ENCODE measurements around the gene NCKAP5.
"Not testable (repeated sequence)": the region's sequence is repeated elsewhere in the genome, so short reads cannot be mapped to it uniquely, and the experiment has no call there.

Gene NCKAP5

DNA sequence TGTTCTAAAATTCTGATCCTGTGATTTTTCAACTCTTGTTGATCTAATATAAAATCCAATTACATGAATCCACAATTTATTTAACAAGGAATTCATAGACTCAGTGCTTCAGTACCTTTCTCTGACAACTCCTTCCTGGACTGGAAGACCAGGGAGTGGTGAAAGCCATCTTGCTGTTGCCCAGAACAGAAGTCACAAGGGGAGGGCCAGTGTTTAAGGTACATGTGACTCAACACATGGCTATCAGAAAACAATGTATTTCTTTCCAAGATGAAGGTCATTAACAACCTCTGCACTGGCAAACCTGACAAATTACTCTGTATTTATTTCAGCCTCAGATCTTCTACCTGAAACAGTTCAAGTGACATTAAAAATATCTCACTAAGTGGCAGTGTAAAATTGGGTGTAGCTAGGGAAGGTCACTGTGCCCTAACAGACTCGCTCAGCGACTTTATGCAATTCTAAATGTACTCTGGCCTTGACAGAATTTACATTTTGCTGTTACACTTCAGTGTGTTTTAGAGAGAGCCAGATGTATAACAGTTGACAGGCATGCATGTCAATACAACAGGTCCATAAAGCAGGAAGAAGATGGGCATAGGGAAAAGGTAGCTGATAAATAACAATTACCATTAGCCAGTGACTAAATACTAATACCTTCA, 75.4 kb downstream of the NCKAP5 start:
- DNase-seq, result no peak

DNA sequence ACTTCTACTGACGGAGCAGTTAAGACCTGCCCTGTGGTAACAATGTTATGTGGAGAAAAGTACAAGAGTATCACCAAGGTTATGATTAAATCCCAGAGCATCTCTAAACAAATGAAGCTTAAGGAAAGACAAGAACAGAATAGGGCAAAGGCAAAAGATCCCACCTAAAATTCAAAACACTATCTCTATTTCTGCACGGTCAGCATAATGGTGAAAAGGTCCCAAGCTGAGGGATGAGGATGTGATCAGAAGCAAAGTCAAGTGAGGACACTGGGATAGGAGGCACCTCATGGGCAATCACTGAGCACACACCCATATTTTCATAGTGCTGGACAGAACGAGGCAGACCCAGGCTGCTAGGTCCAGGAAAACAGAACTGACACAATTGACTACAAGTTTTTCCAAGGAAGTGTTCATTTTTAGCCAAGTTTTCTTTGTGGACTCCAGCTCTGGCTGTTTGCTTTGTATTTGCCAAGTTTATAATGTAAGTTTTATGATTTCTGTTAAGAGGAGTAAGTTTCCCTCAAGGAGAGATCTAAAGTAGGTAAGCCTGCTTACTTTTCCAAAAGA, 77.8 kb downstream of the NCKAP5 start:
- DNase-seq, result no peak

DNA sequence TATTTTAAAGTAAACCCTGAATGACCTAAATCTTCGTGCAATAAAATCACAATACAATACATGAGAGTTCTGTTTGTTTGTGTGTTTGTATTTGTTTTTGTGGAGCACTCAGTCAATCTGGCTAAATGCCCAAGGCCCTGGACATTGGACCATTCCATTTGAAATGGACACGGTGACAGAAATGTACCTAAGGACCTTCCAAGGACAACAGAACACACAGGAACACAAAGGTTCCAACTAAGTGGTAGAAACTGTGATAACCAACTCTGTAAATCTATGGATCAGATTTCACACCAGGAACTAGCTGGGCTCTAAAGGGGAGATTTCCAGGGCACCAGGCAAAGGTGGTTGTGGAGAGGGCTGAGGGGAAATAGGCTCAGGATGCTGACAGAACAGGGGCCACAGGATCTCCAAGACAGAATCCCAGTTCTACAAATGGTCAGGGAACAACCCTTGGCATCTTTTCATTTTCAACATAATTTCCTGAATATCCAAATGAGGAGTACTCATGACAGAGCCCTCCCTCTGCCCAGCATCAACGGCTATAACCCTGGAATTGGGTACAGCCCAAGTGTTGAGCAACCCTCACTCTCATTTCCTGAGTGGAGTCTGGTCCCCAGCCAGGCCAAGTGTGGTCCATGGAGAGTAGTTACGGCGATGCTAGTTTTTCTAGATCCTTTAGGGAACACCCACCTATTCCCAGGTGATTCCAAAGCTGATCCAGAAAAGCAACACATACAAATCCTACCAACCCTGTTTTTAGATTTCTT, 78.4 kb downstream of the NCKAP5 start:
- no peak for DNase-seq

DNA sequence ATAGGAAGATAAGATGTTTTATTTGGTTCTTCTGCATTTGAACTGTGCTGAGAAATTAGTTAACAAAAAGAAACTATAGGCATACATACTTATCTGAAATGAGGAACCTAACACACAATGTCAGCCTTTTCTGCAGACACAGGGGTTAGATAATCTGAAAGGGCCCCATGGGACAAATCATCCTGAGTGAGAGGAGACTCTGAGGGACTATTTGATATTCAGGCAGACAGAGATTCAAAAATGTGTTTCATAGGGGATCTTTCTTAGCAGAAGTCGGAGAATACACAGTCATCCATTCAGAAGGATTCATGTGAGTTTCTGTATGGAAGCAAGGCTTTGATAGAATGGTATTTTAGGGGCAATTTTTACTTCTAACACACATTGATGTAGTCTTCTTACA, 79.1 kb downstream of the NCKAP5 start:
- DNase-seq, result no peak

DNA sequence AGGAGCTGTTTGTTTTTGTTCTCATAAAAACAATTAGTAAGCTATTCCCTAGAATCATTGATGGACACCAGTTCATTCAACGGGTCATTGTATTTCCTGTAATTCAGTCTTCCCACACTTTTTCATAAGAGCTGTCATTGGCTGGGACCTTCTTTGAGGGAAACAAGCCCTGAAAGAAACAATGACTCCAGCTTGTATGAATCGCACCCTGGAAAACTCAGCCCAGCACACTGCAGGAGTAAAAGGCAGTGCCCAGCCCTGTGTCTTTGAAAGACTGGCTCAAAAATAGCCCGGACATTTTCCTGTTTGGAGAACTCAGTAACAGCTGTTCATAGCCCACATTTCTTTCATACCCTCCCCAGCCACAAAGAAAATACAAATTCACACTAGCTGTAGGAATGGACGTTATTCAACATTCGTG, 81.5 kb downstream of the NCKAP5 start:
- DNase-seq, result no peak

DNA sequence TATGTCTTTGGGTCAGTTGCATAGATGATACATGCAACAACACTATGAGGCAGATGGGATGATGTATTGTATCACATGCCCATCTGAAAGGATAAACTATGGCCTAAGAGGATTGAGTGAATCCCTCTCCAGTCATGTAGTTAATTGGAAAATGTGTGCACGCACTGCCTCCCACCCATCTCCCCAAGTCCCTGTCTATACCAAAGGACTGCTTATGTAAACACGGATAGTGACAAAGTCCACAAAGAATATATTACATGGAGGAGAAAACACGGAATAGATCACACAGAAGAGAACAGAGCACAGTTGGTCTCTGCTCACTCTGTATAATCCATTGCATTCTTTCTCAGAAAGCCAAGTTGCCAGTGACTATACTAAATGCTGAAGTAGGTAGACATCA, 82.4 kb downstream of the NCKAP5 start:
- DNase-seq, result no peak

DNA sequence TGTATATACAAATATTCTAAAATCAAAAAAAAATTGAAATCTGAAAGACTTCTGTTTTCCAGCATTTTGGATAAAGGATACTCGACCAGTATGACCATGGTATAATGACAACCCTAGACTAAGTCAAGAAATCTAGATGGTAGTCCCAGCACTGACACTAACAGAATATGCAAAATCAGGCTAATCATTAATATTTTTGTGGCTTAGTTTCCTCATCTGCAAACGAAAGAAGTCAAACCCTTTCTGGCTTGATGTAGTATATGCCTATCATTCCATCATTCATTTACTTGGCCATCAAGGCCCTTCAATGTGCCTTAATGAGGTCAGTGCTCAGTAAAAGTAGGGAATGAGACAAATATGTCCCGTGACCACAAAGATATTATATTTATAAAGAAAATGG, 83.5 kb downstream of the NCKAP5 start:
- no peak for DNase-seq

DNA sequence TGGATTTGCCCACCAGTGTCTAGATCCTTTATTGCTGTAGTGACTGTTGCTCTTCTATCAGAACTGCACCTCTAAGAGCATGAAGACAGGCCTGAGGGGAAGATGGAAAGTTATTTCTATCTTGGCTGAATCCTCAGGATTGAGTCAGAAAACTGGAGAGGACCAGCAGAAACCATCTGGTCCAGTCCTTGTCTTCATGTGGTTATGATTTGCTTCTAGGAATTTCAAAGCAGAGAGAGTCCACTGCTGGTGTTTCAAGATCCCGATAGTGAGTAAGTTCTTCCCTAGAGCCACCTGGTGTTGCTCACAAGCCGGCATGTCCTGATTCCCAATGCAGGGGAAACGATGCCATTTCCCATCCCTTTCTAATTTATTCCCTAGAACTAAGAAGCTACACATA, 84.2 kb downstream of the NCKAP5 start:
- no peak for DNase-seq

DNA sequence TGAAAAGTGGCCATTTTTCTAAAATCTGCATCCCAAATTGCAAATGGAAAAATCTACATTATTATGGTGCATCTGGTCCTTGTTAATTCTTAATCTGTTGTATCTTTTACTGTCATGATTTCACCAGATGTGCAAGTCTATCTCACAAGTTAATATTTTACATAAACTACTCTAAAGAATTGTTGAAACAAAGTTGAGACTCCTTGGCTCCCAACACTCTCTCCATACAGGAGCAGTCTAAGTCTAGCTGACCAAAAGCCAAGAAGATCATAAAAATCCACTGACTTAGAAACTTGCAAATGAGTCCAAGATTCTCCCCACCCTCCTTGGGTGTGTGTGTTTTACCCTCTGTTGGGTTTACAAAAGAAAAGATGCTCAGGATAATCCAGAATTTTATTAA, 85.1 kb downstream of the NCKAP5 start:
- no peak for DNase-seq

DNA sequence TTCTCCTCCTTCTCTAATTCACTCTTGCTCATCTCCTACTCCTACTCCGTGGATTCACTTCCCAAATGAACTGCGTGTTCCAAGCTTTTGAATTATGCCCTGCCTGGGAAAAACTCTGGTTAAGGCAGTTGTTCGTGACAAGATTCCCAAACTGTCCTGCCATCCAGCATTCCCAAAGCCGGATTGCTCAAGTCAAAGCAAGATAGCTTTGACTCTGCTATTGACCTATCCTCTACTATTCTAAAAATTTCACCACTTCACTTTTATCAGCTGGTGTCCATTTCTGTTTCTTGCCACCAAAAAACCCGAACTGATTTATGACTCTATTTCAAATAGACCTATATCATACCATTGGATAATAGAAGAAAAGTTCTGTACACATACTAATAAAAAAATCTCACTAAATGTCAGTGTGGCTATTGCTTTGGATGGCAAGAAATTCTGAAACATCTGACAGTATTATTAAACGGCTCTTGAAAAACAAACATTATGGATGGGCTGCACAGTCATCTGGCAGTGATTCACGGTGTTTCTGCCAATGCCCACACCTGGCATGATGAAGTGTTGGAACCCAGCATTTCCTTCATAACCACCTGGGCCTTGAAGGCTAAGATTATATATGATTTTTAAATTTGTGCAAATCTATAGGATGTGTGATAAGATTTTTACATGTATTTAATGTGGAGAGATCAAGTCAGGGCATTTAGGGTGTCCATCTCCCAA, 87.4 kb downstream of the NCKAP5 start:
- no peak for DNase-seq

DNA sequence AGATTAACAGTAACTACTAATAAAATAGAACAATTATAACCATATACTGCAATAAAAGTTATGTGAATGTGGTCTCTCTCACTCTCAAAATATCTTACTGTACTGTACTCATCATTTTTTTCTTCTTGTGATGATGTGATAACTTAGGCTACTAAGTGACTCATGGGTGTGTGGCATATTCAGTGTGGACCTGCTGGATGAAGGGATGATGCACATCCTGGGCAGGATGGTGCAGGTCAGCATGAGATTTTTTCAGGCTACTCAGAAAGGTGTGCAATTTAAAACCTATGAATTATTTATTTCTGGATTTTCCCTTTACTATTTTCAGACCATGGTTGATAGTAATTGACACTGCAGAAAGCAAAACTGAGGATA, 90.7 kb downstream of the NCKAP5 start:
- no peak for DNase-seq

DNA sequence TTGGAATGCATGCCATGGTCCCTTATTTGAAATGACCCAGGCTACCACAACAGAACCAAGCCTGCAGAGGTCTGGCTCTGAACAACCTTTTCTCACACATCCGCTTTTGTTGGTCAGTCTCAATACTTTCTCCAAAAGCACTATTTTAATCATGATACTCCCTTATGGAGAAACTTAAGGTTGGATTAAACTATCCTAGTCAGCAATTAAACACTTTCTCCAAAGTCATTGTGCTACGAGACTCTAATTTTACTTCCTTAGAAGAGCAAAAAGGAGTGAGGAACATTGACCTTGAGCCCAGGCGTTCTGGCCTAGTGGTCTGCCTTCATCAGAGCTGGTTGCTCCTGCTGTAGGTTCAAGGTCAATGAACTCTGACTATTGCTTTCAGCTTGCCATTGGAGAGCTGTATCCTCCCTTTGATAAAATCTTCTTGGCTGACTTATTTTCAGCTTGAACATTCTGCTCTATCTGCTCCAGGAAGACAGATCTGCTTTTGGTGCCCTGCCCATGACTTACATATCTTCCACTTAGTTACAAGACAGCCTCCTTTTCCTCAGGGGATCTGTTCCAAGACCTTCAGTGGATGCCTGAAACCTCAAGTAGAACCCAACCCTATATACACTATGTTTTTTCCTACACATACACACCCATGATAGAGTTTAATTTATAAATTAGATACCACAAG, 91.2 kb downstream of the NCKAP5 start:
- no peak for DNase-seq

DNA sequence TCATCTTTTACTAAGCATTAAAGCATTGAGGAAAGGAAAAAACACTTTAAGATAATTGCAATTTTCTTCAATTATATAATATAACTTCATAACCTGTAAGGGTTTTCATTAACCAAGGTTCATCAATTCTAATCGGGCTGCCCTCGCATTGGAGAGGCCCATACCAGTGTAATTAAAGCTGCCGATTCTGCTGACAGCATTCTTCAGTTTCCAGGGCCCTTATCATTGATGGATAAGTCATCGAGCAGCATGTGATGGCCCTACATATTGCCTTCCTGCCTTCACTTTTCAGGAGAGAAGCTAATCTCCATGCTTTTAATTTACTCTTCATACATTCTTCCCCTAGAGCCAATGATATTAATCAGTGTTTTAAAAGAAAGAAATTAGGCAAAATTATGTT, 92.0 kb downstream of the NCKAP5 start:
- DNase-seq, result no peak

DNA sequence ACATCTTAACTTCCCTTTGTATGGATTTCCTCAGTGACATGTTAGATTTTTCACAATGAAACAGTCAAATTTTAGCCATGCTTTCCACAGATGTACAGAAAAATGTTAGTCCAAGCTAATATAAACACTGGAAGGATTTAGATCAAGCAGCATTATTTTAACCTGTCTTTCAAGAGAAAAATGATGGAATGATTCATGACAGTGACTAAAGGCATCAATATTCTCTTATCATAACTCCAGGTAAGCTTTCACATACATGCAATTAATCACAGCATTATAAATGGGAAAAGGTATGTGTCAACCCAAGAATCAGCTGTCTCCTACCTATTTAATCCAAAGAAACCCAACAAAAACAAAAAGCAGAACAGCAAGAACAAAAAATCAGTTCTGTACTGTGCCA, 92.7 kb downstream of the NCKAP5 start:
- no peak for DNase-seq

DNA sequence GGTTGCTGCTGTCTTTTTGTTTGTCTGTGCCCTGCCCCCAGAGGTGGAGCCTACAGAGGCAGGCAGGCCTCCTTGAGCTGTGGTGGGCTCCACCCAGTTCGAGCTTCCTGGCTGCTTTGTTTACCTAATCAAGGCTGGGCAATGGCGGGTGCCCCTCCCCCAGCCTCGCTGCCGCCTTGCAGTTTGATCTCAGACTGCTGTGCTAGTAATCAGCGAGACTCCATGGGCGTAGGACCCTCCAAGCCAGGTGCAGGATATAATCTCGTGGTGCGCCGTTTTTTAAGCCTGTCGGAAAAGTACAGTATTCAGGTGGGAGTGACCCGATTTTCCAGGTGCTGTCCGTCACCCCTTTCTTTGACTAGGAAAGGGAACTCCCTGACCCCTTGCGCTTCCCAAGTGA, 97.8 kb downstream of the NCKAP5 start:
- not testable (repeated sequence) for DNase-seq

DNA sequence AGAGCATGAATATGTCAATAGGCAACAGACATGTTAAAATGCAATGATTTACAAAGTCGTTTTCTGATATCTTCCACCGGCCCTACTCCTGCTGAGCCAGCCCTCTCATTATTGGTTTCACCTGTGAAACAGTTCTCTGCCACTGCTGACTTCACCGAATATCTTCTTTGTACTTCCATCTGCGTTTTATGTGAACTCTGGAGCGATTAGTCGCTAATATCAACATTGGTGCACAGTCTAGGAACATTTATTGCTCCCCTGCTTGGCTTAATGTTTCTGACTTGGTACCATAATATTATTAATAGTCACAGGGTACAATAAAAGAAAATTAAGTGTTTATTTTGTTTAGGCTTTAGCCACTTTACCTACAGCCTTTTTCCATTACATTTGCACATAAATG, 105.5 kb downstream of the NCKAP5 start:
- DNase-seq, result no peak

DNA sequence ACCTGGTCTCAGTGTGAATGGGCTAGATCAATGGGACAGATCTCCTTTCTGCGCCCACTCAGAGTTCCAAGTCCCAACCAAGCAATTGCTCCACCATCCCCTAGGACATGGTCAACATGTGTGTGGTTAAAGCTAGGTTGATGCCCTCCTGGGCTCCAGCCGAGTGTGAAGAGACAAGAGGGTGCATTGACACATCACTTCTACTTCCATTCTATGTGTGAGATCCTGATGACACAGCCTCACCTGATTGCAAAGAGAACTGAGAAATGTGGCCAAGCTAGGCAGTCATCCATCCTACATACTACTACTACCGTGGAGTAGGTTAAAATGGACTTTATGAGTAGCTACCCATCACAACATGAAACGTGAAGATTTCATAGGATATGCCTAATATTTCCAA, 106.8 kb downstream of the NCKAP5 start:
- no peak for DNase-seq

DNA sequence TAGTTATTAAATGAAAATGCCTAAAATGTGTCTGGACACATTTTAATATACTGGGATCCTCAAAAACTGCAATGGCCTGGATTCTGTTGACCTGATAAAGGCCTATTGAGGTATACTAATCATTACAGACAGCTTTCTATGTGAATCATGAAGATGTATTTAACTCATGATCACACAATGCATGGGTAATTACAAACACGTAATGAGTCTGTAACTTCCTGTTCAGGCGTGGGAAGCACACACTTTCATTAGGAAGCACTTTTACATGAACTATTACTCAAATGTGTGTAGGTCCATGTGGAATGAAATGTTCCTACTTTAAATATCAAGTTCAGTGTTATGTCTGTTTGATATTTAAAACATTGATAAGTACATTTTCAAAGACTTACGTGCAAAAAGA, 108.7 kb downstream of the NCKAP5 start:
- DNase-seq, result no peak

DNA sequence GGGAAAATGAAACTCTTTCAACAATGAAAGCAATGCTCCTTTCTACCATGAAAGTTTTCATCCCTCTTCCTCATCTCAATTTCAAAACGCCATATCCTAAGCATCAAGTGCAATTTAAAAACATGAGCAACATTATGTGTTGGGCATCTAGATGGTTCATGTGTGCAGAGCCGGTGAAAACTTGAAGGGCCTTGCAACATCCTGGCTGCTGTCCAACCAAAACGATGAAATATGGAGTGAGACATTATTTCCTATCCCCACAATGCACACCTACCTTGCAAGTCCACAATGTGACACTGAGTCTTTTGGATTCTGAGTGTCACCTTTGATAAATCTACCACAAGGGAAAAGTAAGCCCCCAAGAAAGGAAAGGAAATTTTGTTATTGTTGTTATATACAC, 110.0 kb downstream of the NCKAP5 start:
- no peak for DNase-seq

DNA sequence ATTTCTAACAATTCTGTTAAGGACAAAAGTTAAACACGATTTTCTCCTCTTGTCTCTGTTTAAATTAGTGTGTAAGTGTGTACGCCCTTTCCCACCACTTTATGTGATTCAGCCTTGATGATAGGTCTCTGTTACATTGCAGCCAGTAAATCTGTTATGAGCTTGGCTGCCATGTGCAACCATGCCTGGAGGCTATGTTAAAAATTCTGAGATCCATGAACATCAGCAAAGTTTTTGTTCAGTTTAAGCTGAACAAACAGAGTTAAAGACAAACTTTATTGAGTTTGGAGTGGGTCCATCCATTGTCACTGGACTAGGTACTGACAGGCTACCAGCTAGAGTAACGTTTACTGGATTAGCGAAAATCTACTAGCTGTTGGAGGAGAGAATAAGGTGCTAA, 110.4 kb downstream of the NCKAP5 start:
- no peak for DNase-seq

DNA sequence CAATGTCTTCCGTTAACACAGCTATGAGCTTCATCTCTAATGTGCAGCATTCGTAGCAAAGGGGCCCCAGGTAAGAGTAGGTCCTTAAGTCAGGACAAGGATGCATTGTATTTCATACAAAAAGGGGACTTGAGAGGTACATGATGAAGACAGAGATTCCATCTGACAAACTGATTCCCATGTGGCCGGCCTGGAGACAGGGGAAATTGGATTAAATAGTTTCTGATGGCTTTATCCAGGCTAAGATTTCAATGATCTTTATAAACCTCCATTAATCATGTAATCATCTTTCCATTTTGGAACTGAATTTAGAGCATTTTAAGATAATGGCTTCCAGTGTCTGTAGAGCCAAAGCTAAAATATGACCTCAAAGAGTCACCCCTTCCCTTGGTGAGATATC, 111.3 kb downstream of the NCKAP5 start:
- DNase-seq, result no peak

DNA sequence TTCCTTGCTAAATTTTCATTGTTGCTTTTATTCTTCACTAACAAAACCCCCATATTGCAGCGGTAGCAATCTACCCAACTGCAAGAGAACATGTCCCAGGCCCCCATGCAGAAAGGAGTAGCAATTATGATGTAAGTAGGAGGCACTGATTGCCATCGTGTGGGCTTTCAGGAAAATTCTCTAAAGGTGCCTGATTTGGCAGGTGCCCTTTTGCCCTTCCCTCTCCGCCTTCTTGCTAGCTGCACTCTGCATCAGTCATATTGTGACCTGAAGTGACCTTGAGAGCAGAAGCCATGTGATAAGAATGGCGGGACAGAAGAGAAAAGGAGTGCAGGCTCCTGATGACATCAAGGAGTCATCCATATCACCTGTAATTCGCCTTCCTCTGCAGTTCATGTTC, 112.1 kb downstream of the NCKAP5 start:
- DNase-seq, result no peak

DNA sequence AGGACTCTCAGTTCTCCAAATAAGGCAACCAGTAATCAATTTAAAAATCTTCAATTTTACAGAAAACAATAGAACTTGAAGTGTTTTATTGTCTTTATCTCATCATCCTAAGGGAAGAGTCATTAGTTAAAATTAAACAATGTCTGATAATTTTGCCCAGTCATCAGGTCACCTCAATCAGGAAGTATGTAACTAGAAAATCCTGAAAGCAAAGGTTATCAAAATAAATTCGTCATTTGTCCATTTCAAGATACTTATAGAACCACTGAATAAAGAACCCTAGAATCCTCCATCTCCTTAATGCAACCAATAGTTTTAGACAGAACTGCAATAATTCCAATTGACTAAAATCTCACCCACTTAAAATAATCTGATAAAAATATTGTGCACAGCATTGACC, 115.2 kb downstream of the NCKAP5 start:
- DNase-seq, result no peak
